ENCODE measurements around the gene RUNX1.

- TF ChIP-seq ZFYVE20 (CRISPR knock-in tag; IDR thresholded peaks at IDR 0.05; ENCODE audit: borderline replicate concordance, low read depth), result no peak
- TF ChIP-seq PHB2 (IDR thresholded peaks at IDR 0.05; ENCODE audit: partially characterized antibody), result no peak
- TF ChIP-seq SP1 (IDR thresholded peaks at IDR 0.05), result no peak
- TF ChIP-seq SP1 (CRISPR knock-in tag; IDR thresholded peaks at IDR 0.05), result no peak
Measured at GRCh38 chr21:34881421-34881820, 167.7 kb downstream of the RUNX1 start.

Measured in HepG2 (cell line).